Brain pericyte (primary cell): ENCODE measurements around the gene MAPK8IP2.

Experiments
- DNase-seq: peaks from one replicate; pipeline ENCODE4 v3.0.0-alpha.2; 2012; ENCODE audit warnings: low read depth, low spot score

The MAPK8IP2 gene

DNA sequence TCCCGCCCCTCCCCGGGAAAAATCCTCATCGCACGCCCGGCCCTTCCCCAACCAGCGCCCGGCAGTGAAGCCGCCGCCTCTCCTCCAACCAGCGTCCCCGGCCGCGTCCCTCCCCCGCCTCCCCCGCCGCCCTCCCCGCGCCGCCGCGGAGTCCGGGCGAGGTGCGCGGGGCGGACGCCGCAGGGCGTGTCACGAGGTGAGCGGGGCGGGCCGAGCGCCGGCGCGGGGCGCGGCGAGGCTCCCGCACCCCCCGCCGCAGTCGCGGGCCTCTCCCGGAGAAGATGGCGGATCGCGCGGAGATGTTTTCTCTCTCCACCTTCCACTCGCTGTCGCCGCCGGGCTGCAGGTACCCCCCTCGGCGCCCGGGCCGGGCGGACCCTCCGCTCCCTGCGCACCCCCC, at the start of gene MAPK8IP2:
MAPK8IP2 (plus strand) TSS at position 256 of the 400 bp plus-strand sequence; CDS start at position 282, 26 bp downstream.
- no peak for DNase-seq

DNA sequence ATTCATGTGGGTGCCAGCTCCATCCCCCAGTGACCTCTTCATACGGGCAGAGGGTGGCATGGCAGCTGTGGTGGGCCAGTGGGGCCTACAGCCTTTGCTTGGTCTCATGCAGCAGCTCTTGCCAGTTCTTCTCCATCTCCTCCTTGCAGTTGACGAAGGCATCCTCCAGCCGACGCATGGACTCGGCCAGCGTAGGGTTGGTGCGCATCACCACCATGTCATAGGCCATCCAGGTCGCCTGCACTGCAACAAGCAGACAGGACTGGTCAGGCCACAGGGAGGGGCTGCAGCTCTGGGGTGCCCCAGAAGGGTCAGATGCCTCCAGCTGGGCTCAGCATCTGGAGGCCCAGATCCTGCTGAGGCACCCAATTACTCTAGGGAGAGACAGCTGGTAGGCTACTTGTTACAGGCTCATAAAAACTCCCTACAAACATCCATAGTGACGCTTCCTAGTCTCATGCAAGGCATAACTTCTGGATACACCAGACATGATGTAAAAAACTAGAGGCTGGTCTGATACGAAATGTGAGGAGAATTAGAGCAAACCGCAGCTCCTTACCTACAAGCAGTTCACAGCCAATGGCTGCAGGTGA, 49.3 kb upstream of the MAPK8IP2 start:
- no peak for DNase-seq

DNA sequence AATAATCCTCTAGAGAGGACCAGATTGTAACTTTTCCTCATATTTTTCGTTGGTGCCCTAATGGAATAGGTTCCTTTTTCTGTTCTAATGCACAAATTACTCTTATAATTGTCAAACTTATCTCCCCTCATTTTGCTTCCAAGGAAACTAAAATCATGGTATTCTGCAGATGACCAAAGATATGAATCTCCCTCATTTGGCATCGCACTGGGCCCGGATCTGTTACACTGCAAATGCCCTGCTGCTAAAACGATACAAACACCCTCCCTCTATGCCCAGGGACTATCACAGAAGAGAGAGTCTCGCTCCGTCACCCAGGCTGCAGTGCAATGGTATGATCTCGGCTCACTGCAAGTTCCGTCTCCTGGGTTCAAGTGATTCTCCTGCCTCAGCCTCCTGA, 47.3 kb upstream of the MAPK8IP2 start:
- DNase-seq = no peak

DNA sequence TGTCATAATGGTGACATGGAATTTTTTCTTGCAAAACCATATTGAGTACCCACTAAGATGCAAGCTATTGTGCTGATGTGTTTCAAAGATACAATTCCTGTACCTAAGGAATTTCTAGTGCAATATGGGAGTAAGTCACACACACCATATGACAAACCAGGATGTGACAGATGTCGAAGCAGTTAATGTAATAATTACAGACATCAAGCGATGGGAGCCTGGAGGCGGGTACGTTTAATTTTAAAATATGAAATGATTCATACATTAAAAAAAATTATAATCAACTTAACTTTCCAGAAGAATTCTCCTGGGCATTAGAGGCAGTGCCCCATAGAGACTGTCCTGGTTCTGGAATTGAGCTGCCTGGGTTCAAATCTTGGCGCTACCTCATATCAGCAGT, 43.9 kb upstream of the MAPK8IP2 start:
- no peak for DNase-seq

DNA sequence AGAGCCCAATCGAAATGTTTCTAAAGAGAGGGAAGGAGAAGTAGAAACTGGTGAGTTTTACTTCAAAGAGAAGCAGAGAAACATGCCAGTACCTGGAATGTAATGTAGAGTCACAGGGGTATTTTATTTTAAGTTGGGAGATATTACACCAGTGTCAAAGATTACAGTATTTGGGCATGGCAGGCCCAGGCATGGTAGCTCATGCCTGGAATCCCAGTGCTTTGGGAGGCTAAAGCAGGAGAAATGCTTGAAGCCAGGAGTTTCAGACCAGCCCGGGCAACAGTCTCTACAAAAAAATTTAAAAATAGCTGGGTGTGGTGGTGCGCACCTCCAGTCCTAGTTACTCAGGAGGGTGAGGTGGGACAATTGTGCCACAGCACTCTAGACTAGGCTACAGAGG, 40.6 kb upstream of the MAPK8IP2 start:
- no peak for DNase-seq

DNA sequence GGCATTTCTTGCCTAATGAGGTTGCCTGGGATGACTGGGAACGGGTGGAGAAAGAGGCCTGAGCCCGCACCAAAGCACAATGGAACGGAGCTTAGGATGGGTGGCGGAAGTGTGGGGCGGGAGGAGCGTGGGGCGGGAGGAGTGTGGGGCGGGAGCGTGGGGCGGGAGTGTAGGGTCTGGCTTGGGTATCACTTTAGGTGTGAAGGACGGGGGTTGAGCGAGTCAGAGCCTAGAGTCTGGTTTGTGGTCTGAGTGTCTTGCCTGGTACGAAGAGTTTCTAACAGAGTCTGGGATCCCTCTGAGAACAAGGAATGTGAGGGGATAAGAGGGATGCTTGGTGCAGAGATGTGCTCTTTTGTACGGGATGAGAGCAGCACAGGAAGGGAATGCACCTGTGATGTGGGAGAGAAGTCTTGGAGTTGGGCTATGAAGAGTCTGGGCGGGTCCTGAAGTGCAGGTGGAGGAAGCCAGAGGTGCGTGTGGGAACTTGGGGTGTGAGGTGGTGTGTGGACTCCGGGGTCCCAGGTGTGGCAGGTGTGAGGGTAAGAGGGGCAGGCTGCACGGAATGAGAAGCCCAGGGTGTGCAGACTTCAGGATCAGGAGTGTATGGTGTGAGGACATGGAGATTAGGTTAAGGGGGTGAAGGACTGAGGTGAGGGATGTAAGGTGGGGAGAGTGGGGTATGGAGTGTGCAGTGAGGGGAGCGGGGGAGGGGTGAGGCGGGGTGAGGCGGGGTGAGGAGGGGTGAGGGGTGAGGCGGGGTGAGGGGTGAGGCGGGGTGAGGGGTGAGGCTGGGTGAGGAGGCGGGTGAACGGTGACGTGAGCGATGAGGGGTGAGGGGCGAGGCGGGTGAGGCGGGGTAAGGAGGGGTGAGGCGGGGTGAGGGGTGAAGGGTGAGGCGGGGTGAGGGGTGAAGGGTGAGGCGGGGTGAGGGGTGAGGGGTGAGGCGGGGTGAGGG, 38.9 kb upstream of the MAPK8IP2 start:
- no peak for DNase-seq

DNA sequence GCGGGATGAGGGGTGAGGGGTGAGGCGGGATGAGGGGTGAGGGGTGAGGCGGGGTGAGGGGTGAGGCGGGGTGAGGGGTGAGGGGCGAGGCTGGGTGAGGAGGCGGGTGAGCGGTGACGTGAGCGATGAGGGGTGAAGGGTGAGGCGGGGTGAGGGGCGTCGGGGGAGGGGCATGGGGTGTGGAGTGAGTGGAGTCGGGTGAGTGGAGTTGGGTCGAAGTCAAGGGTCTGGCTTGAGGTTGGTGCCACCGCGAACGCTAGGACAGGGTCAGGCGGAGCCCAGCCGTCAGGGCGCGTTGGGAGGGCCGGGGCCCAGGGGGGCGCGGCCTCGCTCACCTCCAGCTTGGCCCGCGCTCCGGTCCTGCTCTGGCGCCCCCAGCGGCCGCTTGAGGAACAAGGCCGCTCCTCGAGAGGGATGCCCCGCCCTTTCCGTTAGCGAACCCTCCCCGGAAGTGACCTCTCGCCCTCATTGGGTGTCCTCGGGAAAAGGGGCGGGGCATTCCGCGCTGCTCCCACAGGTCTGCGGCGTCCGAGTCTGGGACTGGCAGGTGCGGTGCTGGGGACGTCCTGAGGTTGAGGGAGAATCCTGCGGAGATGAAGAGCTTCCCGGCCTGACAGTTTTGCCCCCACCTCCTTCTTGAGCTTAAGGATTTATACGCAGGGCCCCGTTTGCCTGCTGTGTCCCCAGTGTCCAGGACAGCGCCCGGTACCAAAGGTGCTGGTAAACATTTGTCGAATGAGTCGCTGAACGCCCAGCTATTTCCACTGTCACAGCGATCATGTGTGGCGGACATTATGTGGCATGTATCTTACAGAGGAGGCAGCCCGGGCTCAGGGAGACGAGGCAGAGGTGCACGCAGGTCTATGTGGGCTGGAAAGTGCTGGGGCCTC, 37.8 kb upstream of the MAPK8IP2 start, which contains the start of gene SYCE3:
SYCE3 (minus strand) TSS at position 397 of the 890 bp plus-strand sequence. CDS start 6,514 bp downstream, outside the sequence.
- DNase-seq = peak; percentile 41

DNA sequence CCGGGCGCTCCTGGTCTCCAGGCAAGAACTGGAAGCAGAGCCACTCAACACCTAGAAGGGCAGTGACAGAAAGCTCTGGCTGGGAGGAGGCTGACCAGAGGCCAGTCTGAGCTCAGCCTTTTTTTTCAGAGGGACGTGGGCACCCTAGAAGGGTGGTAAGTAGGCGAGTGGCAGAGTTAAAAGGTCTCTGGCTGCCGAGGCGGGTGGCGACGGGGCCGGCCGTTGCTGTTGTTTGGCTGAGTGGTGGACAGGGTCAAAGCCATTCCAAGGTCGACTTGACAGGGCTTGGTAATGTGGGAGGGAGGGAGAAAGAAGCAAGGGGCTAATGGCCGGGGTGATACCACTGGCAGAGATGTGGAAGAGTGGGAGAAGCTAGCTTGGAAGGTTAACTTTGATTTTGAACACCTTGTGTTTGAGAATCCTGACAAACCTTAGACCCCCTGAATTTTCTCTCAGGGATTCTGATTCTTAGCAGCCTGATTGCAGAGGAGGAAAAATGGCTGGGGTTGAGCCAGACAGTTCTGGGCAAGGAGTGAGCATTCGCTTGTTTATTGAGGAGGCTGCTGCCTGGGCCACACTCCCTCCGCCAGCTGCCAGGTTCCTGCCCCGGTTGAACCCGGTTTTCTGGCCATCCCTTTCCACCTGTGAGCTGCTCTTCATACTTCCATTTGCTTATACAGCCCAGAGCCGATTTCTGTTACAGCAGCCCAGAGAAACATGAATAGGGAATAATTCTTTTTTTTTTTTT, 37.0 kb upstream of the MAPK8IP2 start:
- no peak for DNase-seq

DNA sequence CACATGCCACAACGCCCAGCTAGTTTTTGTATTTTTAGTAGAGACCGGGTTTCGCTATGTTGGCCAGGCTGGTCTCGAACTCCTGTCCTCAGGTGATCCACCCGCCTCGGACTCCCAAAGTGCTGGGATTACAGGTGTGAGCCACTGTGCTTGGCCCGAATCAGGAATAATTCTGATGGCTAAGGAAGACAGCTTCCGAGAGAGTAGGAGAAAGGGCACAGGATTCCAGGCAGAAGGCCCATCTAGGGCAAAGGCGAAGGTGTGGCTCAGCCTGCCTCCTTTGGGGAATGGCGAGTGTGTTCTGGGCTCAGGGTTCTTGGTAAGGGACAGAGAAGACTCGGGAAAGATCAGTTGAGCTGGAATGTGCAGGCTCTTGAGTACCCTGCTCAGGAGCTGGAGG, 36.3 kb upstream of the MAPK8IP2 start:
- no peak for DNase-seq

DNA sequence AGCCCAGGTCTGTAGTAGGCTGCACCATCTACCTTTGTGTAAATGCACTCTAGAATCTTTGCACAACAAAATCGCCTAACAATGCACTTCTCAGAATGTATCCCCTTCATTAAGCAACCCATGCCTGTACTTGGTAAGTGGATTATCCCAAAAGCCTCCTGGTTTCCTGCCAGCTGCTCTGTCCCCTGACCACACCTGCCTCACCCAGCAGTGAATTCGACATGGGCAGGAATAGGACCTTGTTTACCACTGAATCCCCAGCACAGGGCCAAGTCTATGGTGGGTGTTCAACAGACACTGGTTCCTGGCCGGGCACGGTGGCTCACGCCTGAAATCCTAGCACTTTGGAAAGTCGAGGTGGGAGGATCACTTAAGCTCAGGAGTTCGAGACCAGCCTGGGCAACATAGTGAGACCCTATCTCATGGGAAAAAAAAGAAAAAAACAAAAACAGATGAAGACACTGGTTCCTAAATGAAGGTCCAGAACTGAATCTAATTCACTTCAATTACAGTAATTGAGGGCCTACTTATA, 32.8 kb upstream of the MAPK8IP2 start:
- DNase-seq = no peak

DNA sequence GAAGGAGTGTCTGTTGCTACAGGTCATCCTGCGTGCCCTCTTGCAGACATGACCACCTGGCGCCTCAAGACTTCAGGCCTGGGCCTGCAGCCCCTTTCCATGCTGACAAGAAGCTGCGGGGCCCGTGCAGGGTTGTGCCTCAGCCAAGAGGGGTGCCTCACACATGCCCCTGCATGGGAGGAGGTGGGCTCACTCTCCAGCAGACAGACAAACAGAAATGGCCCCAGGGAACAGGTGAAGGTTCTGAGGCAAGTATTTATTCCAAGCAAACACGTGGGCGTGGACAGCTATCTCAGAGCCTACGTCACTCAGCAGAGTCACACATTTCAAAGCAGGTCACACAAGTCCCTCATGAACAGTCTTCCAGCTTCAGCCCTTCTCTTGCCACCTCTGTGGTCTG, 32.0 kb upstream of the MAPK8IP2 start:
- no peak for DNase-seq

DNA sequence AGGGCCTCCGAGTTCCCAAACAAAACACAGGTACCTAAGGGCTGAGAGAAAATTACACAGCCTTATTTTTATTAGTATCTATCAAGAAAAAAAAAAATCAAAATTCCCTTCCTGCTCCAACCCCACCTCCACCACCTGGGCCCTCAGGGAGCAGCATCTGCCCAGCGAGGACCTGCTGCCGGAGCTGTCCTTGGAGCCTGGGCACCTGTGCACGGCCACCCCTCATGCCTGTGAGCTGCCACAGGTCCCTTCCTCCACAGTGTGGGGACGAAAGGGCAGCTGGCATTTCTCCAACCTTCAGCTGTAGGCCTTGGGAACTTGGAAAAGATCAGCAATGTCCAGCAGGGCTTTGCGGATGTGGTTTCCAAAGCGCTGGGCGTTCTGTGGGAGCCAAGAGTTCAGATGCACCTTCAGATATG, 31.5 kb upstream of the MAPK8IP2 start:
- DNase-seq = no peak

DNA sequence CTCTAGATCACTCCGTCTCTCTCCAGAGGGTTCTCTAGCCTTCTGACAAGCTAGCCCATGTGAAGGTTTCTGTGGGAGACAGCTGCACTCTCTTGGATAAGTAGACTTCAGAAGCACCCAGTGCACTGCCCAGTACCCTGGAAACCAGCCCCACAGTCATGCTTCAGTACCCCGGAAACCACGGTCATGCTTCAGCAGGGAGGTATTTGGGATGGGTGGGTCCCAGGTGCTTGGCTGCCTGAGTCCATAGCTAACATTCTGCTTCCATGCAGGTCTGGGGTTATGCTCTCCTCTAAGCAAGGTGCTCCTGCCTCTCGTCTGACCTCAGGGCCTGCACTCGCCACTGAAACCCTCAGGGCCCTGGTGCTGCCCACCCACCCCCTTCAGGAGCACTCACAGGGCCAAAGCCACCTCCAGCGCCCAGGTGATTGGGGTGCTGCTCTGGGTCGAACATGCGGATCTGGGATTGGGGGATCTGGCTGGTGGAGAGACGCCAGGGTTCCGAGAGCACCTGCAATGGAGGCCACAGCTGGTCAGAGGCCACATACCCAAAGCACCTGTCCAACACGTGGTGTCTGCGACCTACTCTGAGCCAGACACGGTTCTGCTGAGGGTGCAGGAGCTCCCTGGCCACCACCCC, 30.6 kb upstream of the MAPK8IP2 start:
- DNase-seq = no peak

DNA sequence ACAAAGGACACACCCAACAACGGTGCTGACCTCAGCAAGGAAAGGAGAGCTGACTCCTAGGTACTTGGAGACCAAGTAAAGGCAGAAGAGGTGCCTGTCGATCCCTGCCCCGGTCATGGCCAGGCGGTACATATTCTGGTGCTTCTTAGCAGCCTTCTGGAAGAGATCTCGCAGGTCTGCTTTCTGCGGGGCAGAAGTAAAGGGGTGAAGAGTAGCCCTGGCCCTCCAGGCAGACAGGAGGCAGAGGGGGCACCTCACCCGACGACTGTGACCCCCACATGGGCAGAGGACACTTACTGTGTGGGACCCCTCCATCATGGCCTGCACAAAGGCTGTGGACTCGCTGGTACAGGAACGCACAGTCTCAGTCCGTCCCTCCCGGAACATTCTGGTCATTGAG, 29.7 kb upstream of the MAPK8IP2 start:
- no peak for DNase-seq

DNA sequence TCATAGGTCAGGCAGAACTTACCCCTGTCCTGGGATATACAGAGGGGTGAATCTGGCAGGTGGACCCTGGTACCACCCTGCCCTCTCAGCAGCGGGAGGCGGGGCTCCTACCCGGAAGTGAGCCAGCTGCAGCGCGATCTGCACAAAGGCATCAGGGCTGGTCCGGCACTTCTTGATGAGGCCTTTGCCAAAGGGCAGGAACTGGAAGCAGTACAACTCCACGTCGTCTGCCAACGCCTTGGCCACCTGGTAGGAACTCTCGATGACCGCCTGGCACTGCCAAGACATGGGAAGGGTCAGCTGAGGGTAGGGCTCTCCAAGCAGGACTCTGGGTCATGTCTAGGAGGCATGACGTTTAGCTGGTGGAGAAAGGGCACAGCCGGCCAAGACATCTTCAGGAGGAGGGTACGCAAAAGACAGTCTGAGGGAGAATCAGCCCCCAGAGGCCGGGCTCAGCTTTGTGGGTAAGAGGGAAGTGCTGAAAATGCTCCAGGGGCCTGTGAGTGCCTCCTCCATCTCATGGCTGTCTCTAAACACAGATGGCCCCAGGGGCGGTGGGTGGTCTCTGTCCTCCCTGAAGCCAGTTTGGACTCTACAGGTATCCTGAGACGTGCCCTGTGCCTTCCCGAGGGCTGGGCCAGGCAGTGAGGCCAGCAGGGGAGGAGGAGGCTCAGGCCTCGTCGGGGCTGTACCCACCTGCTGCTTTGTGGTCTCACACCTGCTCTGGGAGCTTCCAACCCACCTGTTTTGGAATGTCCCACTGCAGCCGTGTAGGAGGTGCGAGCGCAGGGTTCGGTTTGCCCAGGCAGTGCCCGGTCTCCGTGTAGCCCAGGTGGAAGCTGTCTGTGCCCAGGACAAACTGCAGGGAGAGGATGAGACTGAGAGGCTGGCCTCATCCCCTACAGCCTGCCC, 29.1 kb upstream of the MAPK8IP2 start:
- no peak for DNase-seq

DNA sequence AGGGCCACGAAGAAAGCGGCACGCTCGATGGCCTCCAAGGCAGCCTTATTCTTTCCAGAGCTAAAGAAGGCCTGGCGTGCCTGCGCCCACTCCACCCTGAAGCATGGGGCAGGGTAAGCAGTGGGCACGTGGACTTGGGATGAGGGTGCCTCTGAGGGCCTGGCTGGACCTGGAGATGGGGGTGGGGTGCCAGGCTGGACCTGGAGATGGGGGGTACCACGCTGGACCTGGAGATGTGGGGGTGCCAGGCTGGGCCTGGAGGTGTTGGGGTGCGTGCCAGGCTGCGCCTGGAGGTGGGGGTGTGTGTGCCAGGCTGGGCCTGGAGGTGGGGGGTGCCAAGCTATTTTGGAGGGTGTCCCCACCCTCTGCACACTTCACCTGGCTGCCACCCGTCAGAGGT, 27.6 kb upstream of the MAPK8IP2 start:
- DNase-seq = no peak

DNA sequence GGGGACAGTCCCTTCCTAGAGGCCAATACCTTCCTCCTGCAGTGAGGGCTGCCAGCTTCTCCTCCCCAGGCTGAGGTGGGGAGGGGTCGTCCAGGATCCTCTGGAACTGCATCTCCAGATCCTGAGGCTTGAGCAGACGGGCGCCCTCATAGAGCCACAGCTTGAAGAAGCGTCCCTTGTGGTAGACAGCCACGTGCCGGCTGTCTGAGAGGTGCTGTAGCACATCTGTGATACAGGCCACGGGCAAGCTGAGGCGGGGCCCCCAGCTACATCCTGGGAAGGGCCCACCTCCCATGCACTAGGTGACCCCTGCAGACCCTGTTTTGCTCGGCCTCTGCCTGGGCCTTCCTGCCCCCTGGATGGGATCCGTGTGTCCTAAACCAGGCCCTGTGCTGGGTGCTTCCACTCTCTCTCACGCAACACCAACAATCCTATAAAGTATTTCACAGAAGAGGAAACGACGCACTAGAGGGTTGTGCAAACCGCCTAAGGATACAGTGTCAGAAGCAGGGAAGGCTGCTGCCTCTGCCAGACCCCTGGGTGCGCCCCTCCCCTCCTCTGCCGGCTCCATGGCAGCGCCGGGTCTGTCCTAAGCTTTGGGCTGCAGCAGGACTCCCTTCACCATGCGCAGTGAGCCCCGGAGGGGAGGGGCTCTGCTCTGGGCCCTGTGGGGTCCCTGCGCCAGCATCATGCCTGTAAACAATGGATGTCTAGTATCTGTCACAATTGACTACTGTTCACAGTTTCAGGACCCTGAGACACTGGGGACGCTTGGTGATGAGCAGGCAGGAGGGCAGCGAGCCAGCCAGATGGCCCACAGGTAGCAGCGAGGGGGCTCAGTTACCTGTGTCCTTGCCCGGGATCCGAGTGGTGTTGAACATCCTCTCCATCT, 26.9 kb upstream of the MAPK8IP2 start:
- no peak for DNase-seq

DNA sequence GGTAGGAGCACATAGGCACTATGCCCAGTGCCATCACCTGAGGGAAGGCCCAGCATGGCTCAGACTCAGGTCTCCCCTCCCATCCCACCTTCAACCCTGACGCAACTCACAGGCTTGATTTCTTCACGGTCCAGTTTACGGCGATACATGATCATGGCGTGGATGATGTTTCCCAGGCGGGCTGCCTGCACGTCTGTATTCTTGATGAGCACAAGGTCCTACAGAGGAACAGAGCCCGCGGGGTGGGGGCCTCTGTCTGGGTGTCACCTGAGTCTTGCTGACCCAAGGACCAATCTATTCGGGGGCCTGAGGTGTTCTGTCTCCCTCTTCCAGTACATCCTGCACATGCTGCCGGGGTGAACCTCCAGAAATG, 26.2 kb upstream of the MAPK8IP2 start:
- no peak for DNase-seq
